GM19452 (cell line): ENCODE measurements around the gene PLCL2.

Experiments
- ATAC-seq: cut with Tn5 transposase; IDR thresholded peaks from one replicate; pipeline ENCODE4 v1.9.1; 2021; ENCODE audit not compliant: unreplicated experiment

Gene PLCL2

GRCh38 chr3:16888785-16889607 lies 4.2 kb downstream of the PLCL2 start:
- peak; percentile 47 for ATAC-seq

GRCh38 chr3:16890597-16891333 lies 6.0 kb downstream of the PLCL2 start:
- no peak for ATAC-seq

DNA sequence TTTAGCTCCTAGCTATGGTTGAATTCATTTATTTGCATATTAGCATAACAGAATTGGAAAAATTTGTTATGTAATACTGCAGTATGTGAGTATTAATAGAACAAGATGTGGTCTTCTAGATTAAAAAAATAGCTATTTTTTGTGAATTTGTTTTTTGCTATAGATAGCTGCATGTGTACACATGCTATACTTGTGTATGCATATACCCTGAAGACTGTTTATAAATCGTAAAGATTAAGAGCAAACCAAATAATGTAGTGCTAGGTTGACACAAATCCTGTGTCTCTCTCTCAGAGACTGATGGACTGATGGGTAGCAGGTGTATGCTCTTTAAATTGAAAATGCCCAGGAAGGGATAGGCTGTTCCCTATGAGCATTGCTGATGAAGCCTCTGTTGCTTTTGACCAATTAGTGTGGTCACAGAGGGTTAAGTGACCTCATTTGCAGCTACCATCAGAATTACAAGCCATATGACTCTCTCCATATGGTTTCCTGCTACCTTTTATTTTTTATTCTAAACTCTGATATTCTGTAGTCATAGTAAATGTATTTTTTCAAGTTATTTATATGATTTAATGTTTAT lies 9.0 kb downstream of the PLCL2 start:
- ATAC-seq: no peak

- ATAC-seq: no peak
These were observed 11.4 kb downstream of the PLCL2 start for GRCh38 chr3:16896094-16896627.

- ATAC-seq: no peak
These were observed 12.1 kb downstream of the PLCL2 start for GRCh38 chr3:16896820-16897219.

GRCh38 chr3:16897254-16897926 lies 12.6 kb downstream of the PLCL2 start:
- ATAC-seq: peak; percentile 63

DNA sequence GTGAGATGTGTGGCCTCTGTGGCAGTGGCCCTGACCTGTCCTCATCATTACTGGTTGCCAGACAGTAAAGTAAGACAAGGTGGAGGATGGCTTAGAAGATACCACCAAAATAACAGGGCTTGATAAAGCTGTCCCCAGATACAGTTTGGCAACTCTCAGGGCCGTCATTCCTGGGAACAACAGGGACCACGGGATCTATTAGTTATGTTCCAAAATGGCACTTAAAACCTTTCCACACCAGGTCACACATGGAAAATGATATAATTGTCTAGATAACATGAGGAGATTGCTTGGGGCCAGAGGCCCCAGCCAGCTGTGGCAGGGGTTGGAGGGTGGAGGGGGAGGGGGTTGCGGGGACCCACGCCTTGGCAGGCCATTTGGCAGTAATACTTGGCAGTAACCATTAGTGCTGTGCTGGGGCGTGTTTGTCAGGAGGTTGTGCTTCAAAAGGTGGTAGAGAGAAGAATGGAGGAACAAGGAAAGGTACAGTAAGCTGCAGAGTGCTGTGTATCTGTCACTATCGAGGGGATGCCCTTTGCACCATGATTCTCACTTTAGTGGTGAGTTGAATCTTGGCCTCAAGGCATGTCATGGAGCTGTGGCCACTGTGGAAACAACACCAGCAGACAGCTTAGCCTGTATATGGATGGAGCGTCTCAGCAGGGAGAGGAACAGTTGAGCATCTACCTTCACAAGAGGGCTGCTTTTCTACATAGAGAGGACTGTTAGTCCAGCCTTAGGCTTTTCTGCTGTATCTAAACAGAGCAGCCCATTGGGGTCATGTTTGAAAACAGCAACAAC lies 14.0 kb downstream of the PLCL2 start:
- ATAC-seq: no peak

- no peak for ATAC-seq
These were observed 15.2 kb downstream of the PLCL2 start for GRCh38 chr3:16899919-16900318.

GRCh38 chr3:16900779-16901440 lies 16.2 kb downstream of the PLCL2 start:
- no peak for ATAC-seq

GRCh38 chr3:16904423-16905417 lies 20.0 kb downstream of the PLCL2 start:
- ATAC-seq: no peak

DNA sequence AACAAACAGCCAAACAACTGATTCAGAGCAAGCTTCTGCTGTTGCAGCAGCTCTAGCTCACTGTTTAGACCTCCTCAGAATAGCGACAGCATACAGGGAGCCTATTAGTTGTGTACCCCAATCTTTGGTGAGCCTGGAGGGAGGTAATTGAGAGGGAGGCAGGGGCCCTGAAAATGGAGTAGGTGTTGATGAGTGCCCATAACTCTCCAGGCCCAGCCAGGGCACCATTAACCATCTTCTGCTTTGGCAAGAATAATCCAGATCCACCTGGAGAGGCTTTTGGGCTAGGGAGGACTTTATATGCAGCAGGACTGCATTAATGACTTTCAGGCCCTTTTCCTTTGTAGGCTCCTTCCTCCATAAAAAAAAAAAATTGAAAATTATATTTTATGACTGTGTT lies 20.9 kb downstream of the PLCL2 start:
- ATAC-seq: no peak

DNA sequence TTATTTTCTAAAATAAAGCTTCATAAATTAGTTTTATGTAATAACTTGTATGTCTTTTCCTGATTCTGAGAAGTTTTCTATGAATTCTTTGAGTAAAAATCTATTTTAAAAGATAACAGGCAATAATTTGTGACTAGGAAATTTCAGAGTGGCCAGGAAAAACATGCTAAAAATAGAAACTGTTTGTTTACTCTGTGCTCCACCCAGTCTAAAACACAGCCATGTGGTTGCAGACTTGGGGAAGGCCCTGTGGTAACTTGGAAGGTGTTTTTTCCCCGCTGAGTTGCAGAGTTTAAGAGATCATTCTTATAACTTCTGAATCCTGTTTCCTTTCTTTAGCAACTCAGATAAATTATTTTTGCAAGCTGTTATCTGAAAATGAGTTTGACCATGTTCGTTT lies 21.9 kb downstream of the PLCL2 start:
- ATAC-seq: no peak

DNA sequence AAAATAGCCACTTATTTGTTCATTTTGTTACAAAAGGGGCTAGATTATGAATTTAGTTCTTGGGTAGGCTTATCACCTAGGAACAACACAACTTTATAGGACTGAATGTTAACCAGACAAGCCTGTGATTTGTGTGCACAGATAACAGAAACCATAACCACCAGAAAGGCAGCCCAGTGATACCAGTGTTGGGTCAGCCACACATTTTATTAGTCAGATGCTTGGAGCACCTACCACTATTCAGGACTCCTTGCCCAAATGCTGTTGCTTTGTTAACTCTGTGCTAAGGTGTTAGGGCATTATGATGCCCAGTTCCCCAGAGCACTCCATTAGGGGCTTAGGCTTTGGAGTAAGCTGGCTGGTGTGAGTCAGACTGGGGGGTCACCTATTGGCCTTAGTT lies 22.5 kb downstream of the PLCL2 start:
- ATAC-seq: peak; percentile 57

GRCh38 chr3:16908016-16908807 lies 23.5 kb downstream of the PLCL2 start:
- no peak for ATAC-seq

DNA sequence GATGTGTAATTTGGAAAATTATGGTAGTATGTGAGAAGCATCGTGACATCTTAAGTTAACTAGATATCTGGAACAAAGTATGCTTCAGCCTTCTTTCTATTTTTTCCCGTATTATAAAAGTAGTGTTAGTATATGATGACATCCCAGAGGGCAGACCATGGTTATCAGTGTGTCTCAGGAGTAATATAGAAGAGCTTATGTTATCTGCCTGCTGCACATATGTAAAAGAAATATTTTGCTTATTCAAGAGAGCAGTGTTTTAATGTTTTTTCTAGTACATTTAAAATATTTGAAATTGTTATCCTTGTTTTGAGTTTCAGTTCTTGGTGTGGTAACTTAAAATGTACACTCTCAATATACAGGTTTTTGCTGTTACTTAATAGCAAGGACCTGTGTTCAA lies 24.1 kb downstream of the PLCL2 start:
- no peak for ATAC-seq

DNA sequence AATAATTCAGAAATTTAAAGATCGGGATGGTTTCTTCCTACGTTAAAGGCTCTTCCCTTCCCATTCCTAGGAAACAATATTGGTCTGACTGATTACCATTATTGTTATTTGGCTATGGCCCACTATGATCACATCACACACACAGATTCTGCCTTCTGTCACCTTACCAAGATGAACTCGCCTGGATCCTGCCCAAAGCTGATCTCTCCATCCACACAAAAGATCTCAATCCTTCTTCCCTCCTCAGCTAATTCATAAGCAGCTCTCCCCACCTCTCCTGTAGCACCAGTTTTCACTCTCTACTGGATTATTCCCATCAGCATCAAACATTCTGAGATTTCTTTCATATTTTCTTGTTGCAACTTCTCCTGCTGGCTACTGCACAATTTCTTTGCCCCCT lies 25.0 kb downstream of the PLCL2 start:
- ATAC-seq: no peak

DNA sequence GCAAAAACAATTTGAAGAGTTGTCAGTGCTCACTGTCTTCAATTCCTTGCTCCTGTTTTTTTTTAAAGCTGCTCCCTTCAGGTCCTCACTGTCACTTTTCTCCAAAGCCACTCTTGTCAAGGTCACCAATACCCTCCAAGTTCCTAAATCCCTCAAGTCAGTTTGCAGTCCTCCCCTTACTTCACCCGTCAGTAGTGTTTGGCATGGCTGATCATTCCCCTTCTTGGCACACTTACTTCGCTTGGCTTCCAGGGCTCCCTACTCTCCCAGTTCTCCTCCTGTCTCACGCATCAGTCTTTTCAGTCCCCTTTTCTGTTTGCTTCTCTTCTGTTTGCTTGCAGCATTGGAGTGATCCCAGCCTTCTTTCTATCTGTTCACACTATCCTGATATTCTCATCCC lies 25.5 kb downstream of the PLCL2 start:
- no peak for ATAC-seq

GRCh38 chr3:16911916-16912315 lies 27.2 kb downstream of the PLCL2 start:
- no peak for ATAC-seq
